Measurements from ENCODE around the gene NYAP1. TPM values are rescaled to one million over a fixed set of nuclear protein-coding genes. Genes with fewer than 3 reads are reported as not detected.

Gene NYAP1
- total RNA-seq, 3 donors from 2014 or later (not counting 1 experiment from before 2014, with no cell fraction given) = 0.12 to 0.13 TPM; not detected in 1

DNA sequence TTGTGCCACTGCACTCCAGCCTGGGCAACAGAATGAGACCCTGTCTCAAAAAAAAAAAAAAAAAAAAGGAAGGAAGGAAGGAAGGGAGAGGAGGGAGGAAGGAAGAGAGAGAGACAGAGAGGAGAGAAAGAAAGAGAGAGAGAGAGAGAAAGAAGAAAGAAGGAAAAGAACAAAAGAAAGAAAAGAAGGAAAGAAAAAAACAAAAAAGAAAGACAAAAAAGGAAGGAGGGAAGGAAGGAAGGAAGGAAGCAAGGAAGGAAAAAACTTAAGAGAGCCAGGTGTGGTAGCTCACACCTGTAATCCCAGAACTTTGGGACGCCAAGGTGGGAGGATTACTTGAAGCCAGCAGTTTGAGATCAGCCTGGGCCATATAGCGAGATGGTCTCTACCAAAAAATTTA lies 18.9 kb upstream of the NYAP1 start:
- no peaks in the 10 kb centered on the region for H3K9me3 Mint-ChIP-seq
- TF ChIP-seq, protein P1, sequence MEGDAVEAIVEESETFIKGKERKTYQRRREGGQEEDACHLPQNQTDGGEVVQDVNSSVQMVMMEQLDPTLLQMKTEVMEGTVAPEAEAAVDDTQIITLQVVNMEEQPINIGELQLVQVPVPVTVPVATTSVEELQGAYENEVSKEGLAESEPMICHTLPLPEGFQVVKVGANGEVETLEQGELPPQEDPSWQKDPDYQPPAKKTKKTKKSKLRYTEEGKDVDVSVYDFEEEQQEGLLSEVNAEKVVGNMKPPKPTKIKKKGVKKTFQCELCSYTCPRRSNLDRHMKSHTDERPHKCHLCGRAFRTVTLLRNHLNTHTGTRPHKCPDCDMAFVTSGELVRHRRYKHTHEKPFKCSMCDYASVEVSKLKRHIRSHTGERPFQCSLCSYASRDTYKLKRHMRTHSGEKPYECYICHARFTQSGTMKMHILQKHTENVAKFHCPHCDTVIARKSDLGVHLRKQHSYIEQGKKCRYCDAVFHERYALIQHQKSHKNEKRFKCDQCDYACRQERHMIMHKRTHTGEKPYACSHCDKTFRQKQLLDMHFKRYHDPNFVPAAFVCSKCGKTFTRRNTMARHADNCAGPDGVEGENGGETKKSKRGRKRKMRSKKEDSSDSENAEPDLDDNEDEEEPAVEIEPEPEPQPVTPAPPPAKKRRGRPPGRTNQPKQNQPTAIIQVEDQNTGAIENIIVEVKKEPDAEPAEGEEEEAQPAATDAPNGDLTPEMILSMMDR (IDR thresholded peaks at IDR 0.05) = no peak
- no peak for DNase-seq
- Histone ChIP-seq H3K36me3 (ENCODE audit: control insufficient read depth, insufficient read depth, low read length) (peaks cover 45% of the 10 kb centered on the region), H3K4me3 (ENCODE audit: low read length) (no peak overlapping the region), H3K9me3 (ENCODE audit: control insufficient read depth, insufficient read depth, low read length) (no peaks in the 10 kb centered on the region), H3K4me1 (ENCODE audit: control insufficient read depth, insufficient read depth, low read length) (peaks cover 8% of the 10 kb centered on the region), H3K27ac (ENCODE audit: low read length) (no peak overlapping the region), H3K27me3 (ENCODE audit: control insufficient read depth, insufficient read depth, low read length) (no peaks in the 10 kb centered on the region)
- ATAC-seq = no peak
- H3K4me3 Mint-ChIP-seq = no peak overlapping the region
- H3K27ac Mint-ChIP-seq = no peak overlapping the region
- intact Hi-C loops (cut with micrococcal nuclease) = no loop called here
- no peaks in the 10 kb centered on the region for H3K27me3 Mint-ChIP-seq (ENCODE audit: low read depth in 2 of 2)
- peaks cover 0 to 13% of the 10 kb centered on the region in 2 donors for H3K4me1 Mint-ChIP-seq
- WGBS (ENCODE audit: insufficient coverage) = 93% methylated on average over 2 of the region's 2 CpGs
- no peaks in the 10 kb centered on the region for H3K36me3 Mint-ChIP-seq

DNA sequence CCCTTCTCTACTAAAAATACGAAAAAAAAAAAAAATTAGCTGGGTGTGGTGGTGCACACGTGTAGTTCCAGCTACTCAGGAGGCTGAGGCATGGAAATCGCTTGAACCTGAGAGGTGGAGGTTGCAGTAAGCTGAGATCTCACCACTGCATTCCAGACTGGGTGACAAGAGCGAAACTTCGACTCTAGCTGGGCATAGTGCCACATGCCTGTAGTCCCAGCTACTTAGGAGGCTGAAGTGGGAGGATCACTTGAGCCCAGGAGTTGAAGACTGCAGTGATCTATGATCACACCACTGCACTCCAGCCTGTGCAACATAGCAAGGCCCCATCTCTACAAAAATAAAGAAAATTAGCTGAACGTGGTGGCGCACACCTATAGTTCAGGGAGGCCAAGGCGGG lies 18.4 kb upstream of the NYAP1 start:
- Mint-ChIP-seq H3K9me3 (no peaks in the 10 kb centered on the region), H3K27ac (no peak overlapping the region), H3K27me3 (ENCODE audit: low read depth in 2 of 2) (no peaks in the 10 kb centered on the region), H3K4me1 (peaks cover 0 to 13% of the 10 kb centered on the region in 2 donors), H3K36me3 (no peaks in the 10 kb centered on the region), H3K4me3 (no peak overlapping the region)
- 91% methylated on average over 8 of the region's 8 CpGs for WGBS (ENCODE audit: insufficient coverage)
- no peak overlapping the region for H3K27ac ChIP-seq (ENCODE audit: low read length)
- DNase-seq (no peak), ATAC-seq (no peak)
- intact Hi-C loops (cut with micrococcal nuclease) = no loop called here
- H3K4me1 ChIP-seq (ENCODE audit: control insufficient read depth, insufficient read depth, low read length) = peaks cover 8% of the 10 kb centered on the region
- no peaks in the 10 kb centered on the region for H3K27me3 ChIP-seq (ENCODE audit: control insufficient read depth, insufficient read depth, low read length)
- peaks cover 45% of the 10 kb centered on the region for H3K36me3 ChIP-seq (ENCODE audit: control insufficient read depth, insufficient read depth, low read length)
- H3K4me3 ChIP-seq (ENCODE audit: low read length) = no peak overlapping the region
- TF ChIP-seq, protein P1 (IDR thresholded peaks at IDR 0.05) = no peak
- H3K9me3 ChIP-seq (ENCODE audit: control insufficient read depth, insufficient read depth, low read length) = no peaks in the 10 kb centered on the region

DNA sequence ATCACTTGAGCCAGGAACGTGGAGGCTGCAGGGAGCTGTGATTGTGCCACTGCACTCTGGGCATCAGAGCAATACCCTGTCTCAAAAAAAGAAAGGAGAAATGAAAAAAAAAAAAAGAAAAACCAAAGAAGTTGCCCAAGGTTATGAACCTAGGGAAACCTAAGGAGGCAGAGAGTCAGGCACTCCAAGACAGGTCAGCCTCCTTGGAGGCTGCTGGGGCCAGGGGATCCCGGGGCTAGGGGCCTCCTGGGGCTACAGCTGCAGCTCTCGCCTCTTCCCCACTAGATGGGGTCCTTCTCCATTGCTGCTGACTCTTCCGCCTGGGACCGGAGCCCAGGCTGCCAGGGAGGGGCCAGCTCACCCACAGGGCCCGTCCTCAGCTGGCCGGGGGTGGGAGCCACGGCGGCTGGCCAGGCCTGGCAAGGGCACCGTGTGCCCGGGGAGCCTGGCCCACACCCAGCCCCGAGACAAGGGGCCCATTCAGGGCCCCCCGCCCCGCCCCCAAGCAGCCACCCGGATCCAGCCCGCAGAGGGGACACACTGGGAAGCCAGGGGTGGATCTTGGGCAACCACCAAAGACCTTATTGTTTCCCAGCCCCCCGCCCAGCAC lies 17.9 kb upstream of the NYAP1 start:
- WGBS (ENCODE audit: insufficient coverage) = 48% methylated on average over 16 of the region's 17 CpGs
- intact Hi-C loops (cut with micrococcal nuclease) = no loop called here
- Mint-ChIP-seq H3K4me3 (no peak overlapping the region), H3K27me3 (ENCODE audit: low read depth in 2 of 2) (no peaks in the 10 kb centered on the region), H3K36me3 (no peaks in the 10 kb centered on the region), H3K4me1 (peaks cover 0 to 16% of the 10 kb centered on the region in 2 donors), H3K9me3 (no peaks in the 10 kb centered on the region), H3K27ac (peak overlapping the region in 1 of 2 donors; percentile 42)
- Histone ChIP-seq H3K36me3 (ENCODE audit: control insufficient read depth, insufficient read depth, low read length) (peaks cover 48% of the 10 kb centered on the region), H3K4me1 (ENCODE audit: control insufficient read depth, insufficient read depth, low read length) (peaks cover 8% of the 10 kb centered on the region), H3K4me3 (ENCODE audit: low read length) (no peak overlapping the region), H3K9me3 (ENCODE audit: control insufficient read depth, insufficient read depth, low read length) (no peaks in the 10 kb centered on the region), H3K27me3 (ENCODE audit: control insufficient read depth, insufficient read depth, low read length) (no peaks in the 10 kb centered on the region), H3K27ac (ENCODE audit: low read length) (no peak overlapping the region)
- TF ChIP-seq, protein P1 (IDR thresholded peaks at IDR 0.05) = no peak
- peak in 1 of 3 donors; percentile 18 for ATAC-seq
- DNase-seq = no peak
